ENCODE measurements around the gene SPSB2. TPM values are rescaled to one million over a fixed set of nuclear protein-coding genes. Genes with fewer than 3 reads are reported as not detected.

SPSB2 gene
- total and polyA plus RNA-seq, 9 of the 15 experiments (the other 6 are each of a cell fraction or from before 2014, with no cell fraction given), result 0.10 to 10.6 (median 1.9) TPM

DNA sequence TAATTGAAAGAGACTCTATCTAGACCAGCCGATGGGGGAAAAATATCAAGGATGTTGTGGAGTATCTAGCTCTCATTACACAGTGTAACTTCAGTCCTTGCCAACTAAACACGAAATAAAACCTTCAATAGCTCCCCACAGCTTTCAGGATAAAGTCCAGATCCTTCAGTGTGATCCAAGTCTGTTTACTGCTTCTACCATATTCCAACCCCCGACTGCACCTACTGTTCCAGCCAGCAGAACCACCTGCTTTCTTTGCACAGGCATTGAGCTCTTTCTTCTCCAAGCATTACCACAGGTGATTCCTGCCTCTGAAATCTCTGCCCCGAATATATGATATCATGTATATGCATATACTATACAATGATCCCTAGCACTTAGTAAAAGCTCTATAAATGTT, 29.3 kb upstream of the SPSB2 start:
- 60% methylated on average over 4 of the region's 4 CpGs for WGBS (ENCODE audit: insufficient coverage, low coverage, missing lambda C conversion rate)
- intact Hi-C loops (cut with micrococcal nuclease), result no loop called here
- TF ChIP-seq HIVEP1 (CRISPR knock-in tag; IDR thresholded peaks at IDR 0.05), result no peak
- TF ChIP-seq, protein P1, sequence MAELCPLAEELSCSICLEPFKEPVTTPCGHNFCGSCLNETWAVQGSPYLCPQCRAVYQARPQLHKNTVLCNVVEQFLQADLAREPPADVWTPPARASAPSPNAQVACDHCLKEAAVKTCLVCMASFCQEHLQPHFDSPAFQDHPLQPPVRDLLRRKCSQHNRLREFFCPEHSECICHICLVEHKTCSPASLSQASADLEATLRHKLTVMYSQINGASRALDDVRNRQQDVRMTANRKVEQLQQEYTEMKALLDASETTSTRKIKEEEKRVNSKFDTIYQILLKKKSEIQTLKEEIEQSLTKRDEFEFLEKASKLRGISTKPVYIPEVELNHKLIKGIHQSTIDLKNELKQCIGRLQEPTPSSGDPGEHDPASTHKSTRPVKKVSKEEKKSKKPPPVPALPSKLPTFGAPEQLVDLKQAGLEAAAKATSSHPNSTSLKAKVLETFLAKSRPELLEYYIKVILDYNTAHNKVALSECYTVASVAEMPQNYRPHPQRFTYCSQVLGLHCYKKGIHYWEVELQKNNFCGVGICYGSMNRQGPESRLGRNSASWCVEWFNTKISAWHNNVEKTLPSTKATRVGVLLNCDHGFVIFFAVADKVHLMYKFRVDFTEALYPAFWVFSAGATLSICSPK (IDR thresholded peaks at IDR 0.05; ENCODE audit: borderline replicate concordance), result no peak
- TF ChIP-seq ILK (tag; IDR thresholded peaks at IDR 0.05; ENCODE audit: borderline replicate concordance, low read depth), result no peak
- TF ChIP-seq FUS (optimal IDR thresholded peaks at IDR 0.05; ENCODE audit: low read depth, low read length), result no peak
- no peak for TF ChIP-seq RBM17 (IDR thresholded peaks at IDR 0.05; ENCODE audit: borderline replicate concordance, low read depth, low read length)
- TF ChIP-seq, protein P2, sequence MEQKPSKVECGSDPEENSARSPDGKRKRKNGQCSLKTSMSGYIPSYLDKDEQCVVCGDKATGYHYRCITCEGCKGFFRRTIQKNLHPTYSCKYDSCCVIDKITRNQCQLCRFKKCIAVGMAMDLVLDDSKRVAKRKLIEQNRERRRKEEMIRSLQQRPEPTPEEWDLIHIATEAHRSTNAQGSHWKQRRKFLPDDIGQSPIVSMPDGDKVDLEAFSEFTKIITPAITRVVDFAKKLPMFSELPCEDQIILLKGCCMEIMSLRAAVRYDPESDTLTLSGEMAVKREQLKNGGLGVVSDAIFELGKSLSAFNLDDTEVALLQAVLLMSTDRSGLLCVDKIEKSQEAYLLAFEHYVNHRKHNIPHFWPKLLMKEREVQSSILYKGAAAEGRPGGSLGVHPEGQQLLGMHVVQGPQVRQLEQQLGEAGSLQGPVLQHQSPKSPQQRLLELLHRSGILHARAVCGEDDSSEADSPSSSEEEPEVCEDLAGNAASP (IDR thresholded peaks at IDR 0.05), result no peak
- TF ChIP-seq, protein P3, sequence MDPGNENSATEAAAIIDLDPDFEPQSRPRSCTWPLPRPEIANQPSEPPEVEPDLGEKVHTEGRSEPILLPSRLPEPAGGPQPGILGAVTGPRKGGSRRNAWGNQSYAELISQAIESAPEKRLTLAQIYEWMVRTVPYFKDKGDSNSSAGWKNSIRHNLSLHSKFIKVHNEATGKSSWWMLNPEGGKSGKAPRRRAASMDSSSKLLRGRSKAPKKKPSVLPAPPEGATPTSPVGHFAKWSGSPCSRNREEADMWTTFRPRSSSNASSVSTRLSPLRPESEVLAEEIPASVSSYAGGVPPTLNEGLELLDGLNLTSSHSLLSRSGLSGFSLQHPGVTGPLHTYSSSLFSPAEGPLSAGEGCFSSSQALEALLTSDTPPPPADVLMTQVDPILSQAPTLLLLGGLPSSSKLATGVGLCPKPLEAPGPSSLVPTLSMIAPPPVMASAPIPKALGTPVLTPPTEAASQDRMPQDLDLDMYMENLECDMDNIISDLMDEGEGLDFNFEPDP (CRISPR knock-in tag; IDR thresholded peaks at IDR 0.05), result no peak
- TF ChIP-seq PRPF4 (IDR thresholded peaks at IDR 0.05; ENCODE audit: insufficient read depth, low read depth, low read length, poor library complexity, severe bottlenecking), result no peak
- TF ChIP-seq NR2F6 (CRISPR knock-in tag; IDR thresholded peaks at IDR 0.05), result no peak
- TF ChIP-seq HDAC6 (IDR thresholded peaks at IDR 0.05; ENCODE audit: low read depth, low read length), result no peak
- TF ChIP-seq, protein P4, sequence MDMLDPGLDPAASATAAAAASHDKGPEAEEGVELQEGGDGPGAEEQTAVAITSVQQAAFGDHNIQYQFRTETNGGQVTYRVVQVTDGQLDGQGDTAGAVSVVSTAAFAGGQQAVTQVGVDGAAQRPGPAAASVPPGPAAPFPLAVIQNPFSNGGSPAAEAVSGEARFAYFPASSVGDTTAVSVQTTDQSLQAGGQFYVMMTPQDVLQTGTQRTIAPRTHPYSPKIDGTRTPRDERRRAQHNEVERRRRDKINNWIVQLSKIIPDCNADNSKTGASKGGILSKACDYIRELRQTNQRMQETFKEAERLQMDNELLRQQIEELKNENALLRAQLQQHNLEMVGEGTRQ (CRISPR knock-in tag; IDR thresholded peaks at IDR 0.05), result no peak
- TF ChIP-seq SMAD3 (CRISPR knock-in tag; conservative IDR thresholded peaks at IDR 0.05), result no peak
- no peak for TF ChIP-seq ESRRA (IDR thresholded peaks at IDR 0.05; ENCODE audit: borderline replicate concordance, low read depth)
- TF ChIP-seq MTF1 (CRISPR knock-in tag; IDR thresholded peaks at IDR 0.05; ENCODE audit: borderline replicate concordance), result no peak
- TF ChIP-seq, protein P5, sequence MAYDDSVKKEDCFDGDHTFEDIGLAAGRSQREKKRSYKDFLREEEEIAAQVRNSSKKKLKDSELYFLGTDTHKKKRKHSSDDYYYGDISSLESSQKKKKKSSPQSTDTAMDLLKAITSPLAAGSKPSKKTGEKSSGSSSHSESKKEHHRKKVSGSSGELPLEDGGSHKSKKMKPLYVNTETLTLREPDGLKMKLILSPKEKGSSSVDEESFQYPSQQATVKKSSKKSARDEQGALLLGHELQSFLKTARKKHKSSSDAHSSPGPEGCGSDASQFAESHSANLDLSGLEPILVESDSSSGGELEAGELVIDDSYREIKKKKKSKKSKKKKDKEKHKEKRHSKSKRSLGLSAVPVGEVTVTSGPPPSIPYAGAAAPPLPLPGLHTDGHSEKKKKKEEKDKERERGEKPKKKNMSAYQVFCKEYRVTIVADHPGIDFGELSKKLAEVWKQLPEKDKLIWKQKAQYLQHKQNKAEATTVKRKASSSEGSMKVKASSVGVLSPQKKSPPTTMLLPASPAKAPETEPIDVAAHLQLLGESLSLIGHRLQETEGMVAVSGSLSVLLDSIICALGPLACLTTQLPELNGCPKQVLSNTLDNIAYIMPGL (CRISPR knock-in tag; IDR thresholded peaks at IDR 0.05), result no peak
- no peak for TF ChIP-seq ZNF124 (CRISPR knock-in tag; IDR thresholded peaks at IDR 0.05)

More for the DNA sequence above, 29.3 kb upstream of the SPSB2 start:
- Histone ChIP-seq H3K4me1 (replicated peaks in 1 of 2; ENCODE audit: control insufficient read depth in 2 of 2, insufficient read depth in 2 of 2, low read length in 2 of 2) (peaks cover 13 to 25% of the 10 kb centered on the region in 2 experiments), H3K27ac (ENCODE audit: extremely low read depth, low read depth, low read length) (no peak overlapping the region), H3K9me1 (ENCODE audit: control insufficient read depth, insufficient read depth, low read length) (no peaks in the 10 kb centered on the region), H3K4me2 (ENCODE audit: insufficient read depth, low read length) (no peak overlapping the region), H4K20me1 (replicated peaks; ENCODE audit: control insufficient read depth, insufficient read depth, low read length) (no peaks in the 10 kb centered on the region), H2AFZ (ENCODE audit: low read depth, low read length) (no peak overlapping the region), H3K36me3 (ENCODE audit: control insufficient read depth, insufficient read depth, low read length) (no peaks in the 10 kb centered on the region), H3K4me3 (no peak overlapping the region), H3K9me3 (replicated peaks; ENCODE audit: control insufficient read depth, insufficient read depth, low read depth, low read length) (no peaks in the 10 kb centered on the region; the same call in 1 of the 2 replicates), H3K79me2 (ENCODE audit: control insufficient read depth, insufficient read depth, low read length) (no peaks in the 10 kb centered on the region), H3K9ac (ENCODE audit: insufficient read depth in 1 of 2, low read depth in 2 of 2, low read length in 2 of 2) (no peak overlapping the region), H3K27me3 (ENCODE audit: control insufficient read depth in 2 of 2, insufficient read depth in 2 of 2, low read length in 2 of 2) (no peaks in the 10 kb centered on the region)
- in situ Hi-C loops (cut with MboI), result no loop called here
- no TSS peak for BruUV-seq (replicated peaks)
- no peak for FAIRE-seq
- DNase-seq (ENCODE audit: extremely low read depth in 1 of 4, low spot score in 3 of 4), result no peak
- no peak for ATAC-seq
- ChIA-PET CTCF (ENCODE audit: low intra/inter-chr PET ratio) (no interaction called here), POLR2A (interaction anchor here (0.6 to 0.9 kb wide), 3 partner anchors 12 to 44 kb away, joined by 3 to 5 read pairs (median 3); no protein-coding TSS in a partner anchor)

Data from K562 (cell line).